Panc1 (cell line): ENCODE results near the gene RAB21.

Experiments used
- CTCF ChIP-seq: fragments of 450-650 bp; IDR thresholded peaks from 2 replicates; pipeline ENCODE4 v1.5.1; 2017; ENCODE audit warnings: mild to moderate bottlenecking
- POLR2AphosphoS5 ChIP-seq: IDR thresholded peaks from 2 replicates; pipeline ENCODE4 v1.6.1; 2012; ENCODE audit warnings: mild to moderate bottlenecking, low read depth, low read length, moderate library complexity
- REST ChIP-seq, 2 experiments: IDR thresholded peaks; 2 replicates each; pipeline ENCODE4 v1.6.1; 2011 to 2012; ENCODE audit warnings: low read depth in 2 of 2, control low read depth in 1 of 2, low read length in 1 of 2, mild to moderate bottlenecking in 1 of 2, moderate library complexity in 1 of 2; ENCODE audit not compliant: insufficient read depth in 1 of 2
- SIN3A ChIP-seq: IDR thresholded peaks from 2 replicates; pipeline ENCODE4 v1.6.1; 2012; ENCODE audit warnings: low read depth, mild to moderate bottlenecking, low read length, moderate library complexity, borderline replicate concordance; ENCODE audit not compliant: insufficient read depth

GRCh38 chr12:71840231-71840847 lies 85.7 kb downstream of the RAB21 start:
- TF ChIP-seq CTCF (no peak), REST (IDR thresholded peaks at IDR 0.05; ENCODE audit: insufficient read depth in 1 of 2, low read depth in 2 of 2, low read length in 1 of 2) (no peak), SIN3A (0 out of 2 replicates have a peak, but pooled peaks have one; percentile 45), POLR2AphosphoS5 (no peak)
